Muscle layer of duodenum (tissue), 2 donors: Measurements from ENCODE around the gene HTT.
"Not testable (repeated sequence)": the region's sequence is repeated elsewhere in the genome, so short reads cannot be mapped to it uniquely, and the experiment has no call there.

ENCODE experiments used
- H3K27ac ChIP-seq: one replicate; pipeline ENCODE4 v1.7.0; 2013; ENCODE audit warnings: mild to moderate bottlenecking, low read length
- H3K27me3 ChIP-seq: one replicate; pipeline ENCODE4 v1.7.0; 2013; ENCODE audit warnings: low read depth, mild to moderate bottlenecking, control low read depth, low read length
- H3K36me3 ChIP-seq, 2 donors: one replicate each; pipeline ENCODE4 v1.7.0; 2013; ENCODE audit warnings: low read length in 2 of 2, control low read depth in 1 of 2, mild to moderate bottlenecking in 1 of 2; ENCODE audit not compliant: insufficient read depth in 2 of 2, control insufficient read depth in 1 of 2
- H3K4me1 ChIP-seq, 2 donors: one replicate each; pipeline ENCODE4 v1.7.0; 2013; ENCODE audit warnings: low read length in 2 of 2, mild to moderate bottlenecking in 2 of 2, control low read depth in 1 of 2, moderate library complexity in 1 of 2; ENCODE audit not compliant: insufficient read depth in 2 of 2, control insufficient read depth in 1 of 2
- H3K4me3 ChIP-seq, 2 donors: one replicate each; pipeline ENCODE4 v1.7.0; 2013; ENCODE audit warnings: low read length in 2 of 2, low read depth in 1 of 2, mild to moderate bottlenecking in 1 of 2
- H3K9me3 ChIP-seq, 2 donors: one replicate each; pipeline ENCODE4 v1.7.0; 2013; ENCODE audit warnings: low read length in 2 of 2, control low read depth in 1 of 2, mild to moderate bottlenecking in 1 of 2; ENCODE audit not compliant: control insufficient read depth in 1 of 2
- donor health status: healthy.

HTT gene

GRCh38 chr4:3047464-3048286, 26.8 kb upstream of the HTT start:
- H3K4me1 ChIP-seq: peaks cover 2 to 5% of the 10 kb centered on the region in 2 donors
- H3K27ac ChIP-seq: no peak overlapping the region
- H3K36me3 ChIP-seq: no peaks in the 10 kb centered on the region
- H3K9me3 ChIP-seq: no peaks in the 10 kb centered on the region
- H3K4me3 ChIP-seq: peak overlapping the region; percentile 11 to 26
- H3K27me3 ChIP-seq: no peaks in the 10 kb centered on the region

GRCh38 chr4:3051141-3051897, 23.2 kb upstream of the HTT start:
- not testable (repeated sequence) for H3K9me3 ChIP-seq, H3K4me3 ChIP-seq, H3K27me3 ChIP-seq, H3K36me3 ChIP-seq, H3K4me1 ChIP-seq, H3K27ac ChIP-seq

GRCh38 chr4:3054169-3054759, 20.2 kb upstream of the HTT start:
- no peaks in the 10 kb centered on the region for H3K36me3 ChIP-seq
- peaks cover 0 to 4% of the 10 kb centered on the region in 2 donors for H3K9me3 ChIP-seq
- H3K4me3 ChIP-seq: no peak overlapping the region
- H3K27me3 ChIP-seq: no peaks in the 10 kb centered on the region
- H3K27ac ChIP-seq: no peak overlapping the region
- H3K4me1 ChIP-seq: no peaks in the 10 kb centered on the region

- H3K27ac ChIP-seq: no peak overlapping the region
- no peaks in the 10 kb centered on the region for H3K27me3 ChIP-seq
- H3K4me3 ChIP-seq: no peak overlapping the region
- H3K36me3 ChIP-seq: no peaks in the 10 kb centered on the region
- H3K4me1 ChIP-seq: no peaks in the 10 kb centered on the region
- H3K9me3 ChIP-seq: peaks cover 0 to 4% of the 10 kb centered on the region in 2 donors
Observed at GRCh38 chr4:3059943-3060342, 14.5 kb upstream of the HTT start.

GRCh38 chr4:3060946-3061345, 13.5 kb upstream of the HTT start:
- H3K4me3 ChIP-seq: no peak overlapping the region
- peaks cover 0 to under 1% of the 10 kb centered on the region in 2 donors for H3K9me3 ChIP-seq
- no peak overlapping the region for H3K27ac ChIP-seq
- no peaks in the 10 kb centered on the region for H3K36me3 ChIP-seq
- no peaks in the 10 kb centered on the region for H3K27me3 ChIP-seq
- H3K4me1 ChIP-seq: no peaks in the 10 kb centered on the region

- Histone ChIP-seq H3K27ac (no peak overlapping the region), H3K4me1 (no peaks in the 10 kb centered on the region), H3K27me3 (no peaks in the 10 kb centered on the region), H3K9me3 (no peaks in the 10 kb centered on the region), H3K4me3 (no peak overlapping the region), H3K36me3 (no peaks in the 10 kb centered on the region)
Observed at GRCh38 chr4:3062471-3062870, 12.0 kb upstream of the HTT start.

GRCh38 chr4:3065551-3065950, 8.9 kb upstream of the HTT start:
- H3K27me3 ChIP-seq: no peaks in the 10 kb centered on the region
- H3K27ac ChIP-seq: no peak overlapping the region
- no peak overlapping the region for H3K4me3 ChIP-seq
- H3K36me3 ChIP-seq: no peaks in the 10 kb centered on the region
- H3K9me3 ChIP-seq: no peaks in the 10 kb centered on the region
- H3K4me1 ChIP-seq: no peaks in the 10 kb centered on the region

- Histone ChIP-seq H3K9me3 (no peaks in the 10 kb centered on the region), H3K36me3 (no peaks in the 10 kb centered on the region), H3K27ac (no peak overlapping the region), H3K4me3 (no peak overlapping the region), H3K4me1 (no peaks in the 10 kb centered on the region), H3K27me3 (no peaks in the 10 kb centered on the region)
Observed at GRCh38 chr4:3066836-3067400, 7.6 kb upstream of the HTT start.

GRCh38 chr4:3067473-3068001, 6.9 kb upstream of the HTT start:
- Histone ChIP-seq H3K9me3 (no peaks in the 10 kb centered on the region), H3K4me3 (no peak overlapping the region), H3K4me1 (no peaks in the 10 kb centered on the region), H3K36me3 (no peaks in the 10 kb centered on the region), H3K27ac (no peak overlapping the region), H3K27me3 (no peaks in the 10 kb centered on the region)

GRCh38 chr4:3069661-3070199, 4.8 kb upstream of the HTT start:
- no peaks in the 10 kb centered on the region for H3K36me3 ChIP-seq
- H3K4me1 ChIP-seq: no peaks in the 10 kb centered on the region
- H3K27ac ChIP-seq: no peak overlapping the region
- no peaks in the 10 kb centered on the region for H3K9me3 ChIP-seq
- H3K27me3 ChIP-seq: no peaks in the 10 kb centered on the region
- H3K4me3 ChIP-seq: no peak overlapping the region
